Body of pancreas (tissue), 4 donors: ENCODE results near the gene CCDC50. TPM values are rescaled to one million over a fixed set of nuclear protein-coding genes. Genes with fewer than 3 reads are reported as not detected.
A peak's percentile ranks its signal among the peaks of the same experiment; 100 is the strongest.

ENCODE experiments used
- ATAC-seq: fragments of 150-250 bp; one replicate; pipeline ENCODE4 v1.9.1; 2016
- DNase-seq, 4 donors: peaks; one replicate each; pipeline ENCODE4 v3.0.0-alpha.2; 2019
- H3K27ac ChIP-seq, 4 donors: fragments of 200-600 bp; sonication (generic); 1 replicate in 3 of 4; 2 replicates in 1 of 4; pipeline versions ENCODE4 v1.5.1 to v1.6.1; 2016 to 2019; ENCODE audit warnings: mild to moderate bottlenecking in 1 of 4, mixed read lengths in 1 of 4, moderate library complexity in 1 of 4
- H3K27me3 ChIP-seq, 2 donors: fragments of 200-600 bp; sonication (generic); one replicate each; pipeline ENCODE4 v1.6.0; 2016; ENCODE audit warnings: mild to moderate bottlenecking in 1 of 2
- H3K36me3 ChIP-seq, 2 donors: fragments of 200-600 bp; sonication (generic); replicated peaks in 1 of 2; 2 replicates each; pipeline ENCODE4 v1.5.1; 2016; ENCODE audit warnings: low read depth in 2 of 2; ENCODE audit not compliant: insufficient read depth in 1 of 2
- H3K4me1 ChIP-seq: fragments of 200-600 bp; sonication (generic); one replicate; pipeline ENCODE4 v1.6.0; 2016
- H3K4me3 ChIP-seq, 2 donors: fragments of 200-600 bp; sonication (generic); 1 replicate in 1 of 2; 2 replicates in 1 of 2; pipeline ENCODE4 v1.5.1; 2016 to 2019
- H3K9me3 ChIP-seq, 3 donors: fragments of 200-600 bp; sonication (generic); 1 replicate in 2 of 3; 2 replicates in 1 of 3; pipeline ENCODE4 v1.5.1; 2016
- POLR2A ChIP-seq, 3 donors: fragments of 450-650 bp; IDR thresholded peaks; one replicate each; pipeline ENCODE4 v1.6.1; 2016; ENCODE audit warnings: antibody characterized with exemption in 3 of 3, mild to moderate bottlenecking in 2 of 3
- WGBS, 2 donors: methylation state at CpG; one replicate each; pipeline ENCODE4 v1.1.5; 2017; 5-methylcytosine and 5-hydroxymethylcytosine counted together
- intact Hi-C: fragments of 100-400 bp; cut with DNase I; formaldehyde crosslinking; loops from one replicate; pipeline ENCODE4 v1.15.1; 2023
- total RNA-seq, 2 donors: library from RNA; depleted of rRNA; stranded (reverse); fragments of >200 nt; gene quantifications; one replicate each; pipeline ENCODE4 v1.1.0, GENCODE V29; 2016
- TF ChIP-seq, protein P1 (sequence below), 7 experiments: fragments of 450-650 bp in 4 of 7; fragments of 200-600 bp in 3 of 7; sonication (generic) in 3 of 7; IDR thresholded peaks; one replicate each; pipeline ENCODE4 v1.5.1; 2016 to 2019; ENCODE audit warnings: antibody characterized with exemption in 7 of 7

CCDC50 gene
- total RNA-seq, 2 donors from 2014 or later, result 51.1 to 89.3 TPM

DNA sequence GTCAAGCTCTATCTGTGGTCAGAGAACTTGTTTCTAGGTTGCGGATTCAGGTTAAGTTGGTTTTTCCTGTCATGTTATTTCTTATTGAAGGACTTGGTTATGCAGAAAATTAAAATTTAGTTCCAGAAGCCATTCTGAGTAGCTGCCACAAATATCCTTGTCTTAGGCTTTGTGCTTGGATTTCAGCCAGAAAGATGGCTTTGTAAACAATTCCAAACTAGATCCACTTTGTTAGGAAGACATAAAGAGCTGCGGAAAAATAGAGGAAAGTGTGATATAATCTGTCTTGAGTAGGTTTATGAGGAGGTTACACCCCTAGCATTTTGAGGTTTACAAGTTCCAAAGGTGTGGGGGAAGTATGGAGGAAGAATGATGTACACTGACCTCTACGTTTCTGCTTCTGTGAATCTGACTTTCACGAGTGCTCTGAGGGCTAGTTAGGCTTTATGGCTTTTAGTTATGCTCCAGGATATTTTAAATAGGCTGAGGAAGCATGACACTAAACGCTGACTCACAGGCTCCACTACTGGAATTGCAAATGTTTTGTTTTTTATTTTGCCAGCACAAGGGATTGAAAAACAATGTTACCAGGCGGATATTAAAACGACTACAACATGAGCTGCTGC is 47.4 kb downstream of the CCDC50 start:
- Histone ChIP-seq H3K4me1 (no peaks in the 10 kb centered on the region), H3K27ac (no peak overlapping the region), H3K9me3 (no peaks in the 10 kb centered on the region), H3K27me3 (no peaks in the 10 kb centered on the region), H3K4me3 (no peak overlapping the region), H3K36me3 (peaks cover 5 to 7% of the 10 kb centered on the region in 2 donors)
- ATAC-seq, result no peak
- TF ChIP-seq, protein P1, sequence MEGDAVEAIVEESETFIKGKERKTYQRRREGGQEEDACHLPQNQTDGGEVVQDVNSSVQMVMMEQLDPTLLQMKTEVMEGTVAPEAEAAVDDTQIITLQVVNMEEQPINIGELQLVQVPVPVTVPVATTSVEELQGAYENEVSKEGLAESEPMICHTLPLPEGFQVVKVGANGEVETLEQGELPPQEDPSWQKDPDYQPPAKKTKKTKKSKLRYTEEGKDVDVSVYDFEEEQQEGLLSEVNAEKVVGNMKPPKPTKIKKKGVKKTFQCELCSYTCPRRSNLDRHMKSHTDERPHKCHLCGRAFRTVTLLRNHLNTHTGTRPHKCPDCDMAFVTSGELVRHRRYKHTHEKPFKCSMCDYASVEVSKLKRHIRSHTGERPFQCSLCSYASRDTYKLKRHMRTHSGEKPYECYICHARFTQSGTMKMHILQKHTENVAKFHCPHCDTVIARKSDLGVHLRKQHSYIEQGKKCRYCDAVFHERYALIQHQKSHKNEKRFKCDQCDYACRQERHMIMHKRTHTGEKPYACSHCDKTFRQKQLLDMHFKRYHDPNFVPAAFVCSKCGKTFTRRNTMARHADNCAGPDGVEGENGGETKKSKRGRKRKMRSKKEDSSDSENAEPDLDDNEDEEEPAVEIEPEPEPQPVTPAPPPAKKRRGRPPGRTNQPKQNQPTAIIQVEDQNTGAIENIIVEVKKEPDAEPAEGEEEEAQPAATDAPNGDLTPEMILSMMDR (IDR thresholded peaks at IDR 0.05), result no peak
- TF ChIP-seq POLR2A (IDR thresholded peaks at IDR 0.05), result no peak
- DNase-seq, result no peak
- intact Hi-C loops, result no loop called here
- 76 to 85% methylated on average over 7 of the region's 7 CpGs for WGBS, 2 donors

DNA sequence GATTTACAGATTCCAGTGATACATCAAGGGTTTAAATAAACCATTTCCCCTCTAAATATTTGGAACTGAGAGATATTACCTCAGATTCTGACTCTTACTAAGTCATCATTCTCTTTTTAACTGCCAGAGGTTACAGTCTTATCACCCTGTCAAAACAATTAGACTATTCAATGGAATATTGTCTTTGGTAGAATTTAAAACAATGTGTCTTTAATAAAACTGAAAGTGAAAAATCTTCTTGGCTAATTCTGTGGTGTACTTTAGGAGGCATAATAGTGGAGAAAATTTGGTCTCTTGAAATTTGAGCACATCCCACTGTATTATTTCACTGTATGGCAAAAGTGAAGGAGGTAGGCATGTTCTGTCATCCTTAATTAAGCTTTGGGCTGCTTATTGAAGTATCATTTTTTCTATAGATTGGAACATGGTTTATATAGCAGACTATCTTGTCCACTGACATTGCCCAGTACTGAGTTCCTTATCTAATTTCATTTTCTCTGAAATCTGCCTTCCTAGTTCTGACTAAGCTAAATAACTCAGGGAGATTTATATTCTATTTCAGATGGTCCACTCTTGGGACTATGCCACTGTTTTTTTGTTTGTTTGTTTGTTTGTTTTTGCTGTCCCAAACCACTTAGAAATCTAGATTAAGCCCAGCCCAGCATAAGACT is 49.1 kb downstream of the CCDC50 start:
- TF ChIP-seq, protein P1 (IDR thresholded peaks at IDR 0.05), result no peak
- TF ChIP-seq POLR2A (IDR thresholded peaks at IDR 0.05), result no peak
- peaks cover 7 to 10% of the 10 kb centered on the region in 2 donors for H3K36me3 ChIP-seq

DNA sequence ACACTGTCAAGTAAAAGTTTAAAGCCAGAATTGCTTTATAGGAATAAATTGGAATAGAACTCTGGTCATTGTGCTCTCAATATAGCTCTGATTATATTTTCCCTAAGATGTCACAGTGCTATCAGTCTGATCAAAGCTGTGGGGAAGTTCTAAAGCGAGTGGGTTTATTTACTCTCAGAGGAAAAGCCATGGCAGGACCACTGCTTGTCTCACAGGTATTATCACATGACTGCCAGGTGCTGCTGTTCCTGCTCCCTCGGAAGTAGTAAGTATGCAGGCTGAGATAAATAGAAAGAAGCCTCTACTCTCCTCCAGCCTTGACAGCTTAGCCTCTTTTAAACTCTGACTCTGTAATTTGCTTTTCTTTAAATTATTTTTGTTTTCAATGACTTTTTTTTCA is 50.3 kb downstream of the CCDC50 start:
- 19 to 32% methylated on average over 2 of the region's 2 CpGs for WGBS, 2 donors
- DNase-seq, result peak in 1 of 4 donors; percentile 36
- no peak for ATAC-seq
- intact Hi-C loops, result no loop called here
- Histone ChIP-seq H3K36me3 (peaks cover 7 to 12% of the 10 kb centered on the region in 2 donors), H3K9me3 (no peaks in the 10 kb centered on the region), H3K27ac (no peak overlapping the region), H3K27me3 (no peaks in the 10 kb centered on the region), H3K4me3 (no peak overlapping the region), H3K4me1 (no peaks in the 10 kb centered on the region)
- TF ChIP-seq, protein P1 (IDR thresholded peaks at IDR 0.05), result no peak
- no peak for TF ChIP-seq POLR2A (IDR thresholded peaks at IDR 0.05)

More for the DNA sequence above, 49.1 kb downstream of the CCDC50 start:
- intact Hi-C loops, result no loop called here
- Histone ChIP-seq H3K27me3 (no peaks in the 10 kb centered on the region), H3K4me1 (no peaks in the 10 kb centered on the region), H3K9me3 (no peaks in the 10 kb centered on the region), H3K4me3 (no peak overlapping the region), H3K27ac (no peak overlapping the region)
- ATAC-seq (no peak), DNase-seq (no peak)

DNA sequence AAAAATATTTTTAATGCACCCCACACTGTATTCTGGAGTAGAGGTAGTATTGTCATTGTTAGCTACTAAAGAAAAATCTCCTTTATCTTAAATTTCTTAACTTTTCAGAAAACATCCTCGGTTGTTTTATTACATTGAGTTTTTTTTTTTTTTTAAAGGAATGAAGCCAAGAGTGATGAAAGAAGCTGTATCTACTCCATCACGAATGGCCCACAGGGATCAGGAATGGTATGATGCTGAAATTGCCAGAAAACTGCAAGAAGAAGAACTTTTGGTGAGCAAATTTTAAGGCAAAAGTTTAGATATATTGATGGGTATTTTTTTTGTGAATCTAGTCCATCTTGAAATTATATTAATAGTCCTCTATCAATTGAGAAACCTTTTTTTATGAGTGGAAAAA is 50.8 kb downstream of the CCDC50 start:
- TF ChIP-seq, protein P1 (IDR thresholded peaks at IDR 0.05), result no peak
- no peak for TF ChIP-seq POLR2A (IDR thresholded peaks at IDR 0.05)
- no peak for ATAC-seq
- H3K27me3 ChIP-seq, result no peaks in the 10 kb centered on the region
- peaks cover 7 to 12% of the 10 kb centered on the region in 2 donors for H3K36me3 ChIP-seq
- WGBS, 2 donors, result 57 to 85% methylated on average over 2 of the region's 2 CpGs
- H3K4me1 ChIP-seq, result no peaks in the 10 kb centered on the region
- H3K27ac ChIP-seq, result no peak overlapping the region
- H3K9me3 ChIP-seq, result no peaks in the 10 kb centered on the region
- H3K4me3 ChIP-seq, result no peak overlapping the region
- intact Hi-C loops, result no loop called here
- no peak for DNase-seq

DNA sequence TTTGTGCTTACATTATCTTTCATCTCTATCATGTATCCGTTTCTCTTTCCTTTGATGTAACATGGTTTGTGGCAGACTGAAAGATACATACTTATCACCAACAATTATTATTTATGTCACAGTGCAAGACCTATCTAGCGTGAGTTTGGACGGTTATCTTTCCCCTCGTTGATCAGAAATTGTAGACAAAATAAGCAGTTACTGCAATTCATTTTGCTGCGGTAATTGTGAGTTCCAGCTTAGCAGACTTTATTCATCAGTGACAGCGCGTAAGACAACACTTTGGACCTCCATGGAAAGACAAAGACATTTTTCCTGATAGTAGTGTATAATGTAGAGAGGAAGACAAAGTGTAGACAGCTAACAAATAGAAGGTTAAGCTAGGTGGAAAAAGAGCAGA is 52.1 kb downstream of the CCDC50 start:
- TF ChIP-seq, protein P1 (IDR thresholded peaks at IDR 0.05), result no peak
- no peak for TF ChIP-seq POLR2A (IDR thresholded peaks at IDR 0.05)
- DNase-seq (no peak), ATAC-seq (no peak)
- Histone ChIP-seq H3K4me1 (no peaks in the 10 kb centered on the region), H3K27me3 (no peaks in the 10 kb centered on the region), H3K9me3 (no peaks in the 10 kb centered on the region), H3K4me3 (no peak overlapping the region), H3K36me3 (peaks cover 7 to 12% of the 10 kb centered on the region in 2 donors), H3K27ac (no peak overlapping the region)
- 90 to 93% methylated on average over 7 of the region's 7 CpGs for WGBS, 2 donors
- intact Hi-C loops, result no loop called here
